Stromal cell of bone marrow (primary cell): ENCODE measurements around the gene B3GNT4.
"Not testable (repeated sequence)": the region's sequence is repeated elsewhere in the genome, so short reads cannot be mapped to it uniquely, and the experiment has no call there.

Experiments
- DNase-seq: peaks from one replicate; pipeline ENCODE4 v3.0.0-alpha.2; 2012; ENCODE audit warnings: low read depth

Gene B3GNT4

DNA sequence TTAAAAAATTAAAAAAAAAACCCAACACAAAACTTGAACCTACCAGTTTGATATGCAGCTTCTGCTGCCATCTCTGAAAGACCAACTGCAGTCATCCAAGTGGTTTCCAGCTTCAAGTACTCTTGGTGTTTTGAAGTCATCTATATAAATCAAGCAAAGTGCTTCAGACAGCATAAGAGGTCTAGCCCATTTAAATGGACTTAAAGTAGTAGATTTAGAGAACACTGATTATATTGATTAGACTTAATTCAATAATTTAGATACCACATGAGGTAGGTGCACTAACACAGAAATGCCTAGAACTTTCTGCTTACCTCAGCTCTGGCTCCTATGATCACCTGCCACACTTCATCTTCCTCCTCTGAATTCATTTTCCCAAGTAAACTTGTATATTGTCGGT is 12.9 kb downstream of the B3GNT4 start:
- DNase-seq: no peak

DNA sequence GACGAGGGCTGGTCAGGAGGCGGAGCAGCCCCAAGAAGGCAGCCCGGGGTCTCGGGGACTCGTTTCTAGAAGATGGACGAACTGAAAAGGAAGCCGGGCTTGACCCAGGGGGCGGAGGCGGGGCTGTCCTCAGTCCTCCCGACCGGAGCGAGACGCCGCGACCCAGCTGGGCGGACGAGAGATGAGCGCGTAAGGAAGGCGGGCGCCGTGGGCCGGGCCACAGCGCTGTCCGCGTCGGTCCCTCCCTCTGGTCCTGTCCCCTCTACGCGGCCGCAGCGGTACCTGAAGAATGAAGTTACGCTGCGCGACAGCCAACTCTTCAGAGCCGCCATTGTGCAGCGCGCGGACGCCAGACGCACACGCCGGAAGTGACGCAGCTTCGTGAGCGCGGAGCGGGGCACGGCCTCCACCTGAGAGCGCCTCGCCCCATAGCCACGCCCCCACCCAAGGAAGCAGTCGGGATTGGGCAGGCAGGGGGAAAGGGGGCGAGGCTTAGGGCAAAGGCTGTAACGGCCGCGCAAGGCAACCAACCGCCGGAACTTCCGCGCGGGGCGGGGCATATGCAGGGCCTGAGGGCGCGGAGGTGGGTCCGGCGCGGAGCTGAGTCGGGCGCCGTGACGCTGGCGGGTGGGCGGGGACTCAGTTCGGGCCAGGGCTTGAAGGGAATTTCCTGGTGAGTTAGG is 22.3 kb downstream of the B3GNT4 start, which contains the start of gene DIABLO:
DIABLO (minus strand) TSS at position 370 of the 683 bp plus-strand sequence; CDS start at position 332, 38 bp downstream.
- peak; percentile 98 for DNase-seq

DNA sequence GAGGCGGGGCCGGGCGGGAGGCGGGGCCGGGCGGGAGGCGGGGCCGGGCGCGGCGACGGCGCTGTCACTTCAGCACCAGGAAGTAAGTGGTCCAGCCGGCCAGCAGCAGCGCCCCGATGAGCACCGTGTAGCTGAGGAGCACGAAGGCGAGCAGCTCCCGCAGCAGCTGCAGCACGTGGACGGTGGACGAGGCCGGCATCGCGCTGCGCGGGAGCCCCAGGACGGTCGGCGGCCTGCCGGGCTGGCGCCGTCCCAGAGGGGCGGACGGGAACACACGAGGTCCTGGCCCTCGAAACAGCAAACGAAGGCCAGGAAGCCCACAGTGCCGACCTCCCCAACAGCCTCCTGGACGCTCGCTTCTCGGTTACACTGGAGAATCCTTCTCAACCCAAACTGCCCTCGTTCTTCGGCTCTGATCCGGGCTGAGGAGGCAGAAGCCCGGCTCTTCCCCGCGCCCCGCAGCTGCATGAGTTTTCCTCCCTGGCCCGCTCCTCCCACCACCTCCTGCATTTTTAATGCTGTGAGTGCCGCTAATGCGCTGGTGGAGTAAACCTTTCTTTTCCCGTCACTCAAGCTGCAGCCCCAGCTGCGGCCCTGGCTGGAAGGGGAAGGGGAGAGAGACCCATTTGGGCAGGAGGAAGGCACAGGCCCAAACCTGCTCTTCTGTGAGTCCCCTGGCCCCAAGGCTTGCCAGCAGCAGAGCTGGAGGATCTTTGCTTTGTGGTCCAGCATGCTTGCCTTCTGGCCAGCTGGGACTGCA is 23.0 kb downstream of the B3GNT4 start:
- DNase-seq: no peak

- DNase-seq: no peak
These were observed 23.8 kb downstream of the B3GNT4 start for GRCh38 chr12:122227341-122227740.

GRCh38 chr12:122228092-122228491 is 24.6 kb downstream of the B3GNT4 start:
- DNase-seq: no peak

- no peak for DNase-seq
These were observed 27.3 kb downstream of the B3GNT4 start for GRCh38 chr12:122230798-122231197.

DNA sequence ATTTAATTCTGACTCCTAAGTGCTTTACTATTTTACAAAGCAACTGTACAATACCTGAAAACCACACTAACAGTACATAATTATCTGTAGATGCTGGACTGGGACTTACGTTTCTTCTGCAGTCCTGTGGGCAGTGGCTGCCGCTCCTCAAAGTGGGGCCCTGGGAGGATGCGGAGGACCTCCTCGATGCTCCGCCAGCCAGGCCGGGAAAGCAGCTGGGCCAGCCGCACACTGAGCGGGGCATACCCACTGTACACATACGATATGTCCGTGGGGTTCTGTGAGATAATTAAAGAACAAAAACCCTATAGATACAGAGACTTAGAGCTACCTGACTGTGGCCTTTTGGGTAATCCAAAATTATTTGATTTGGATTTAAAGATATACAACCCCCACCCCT is 29.2 kb downstream of the B3GNT4 start:
- DNase-seq: no peak

GRCh38 chr12:122235741-122236140 is 32.2 kb downstream of the B3GNT4 start:
- no peak for DNase-seq

DNA sequence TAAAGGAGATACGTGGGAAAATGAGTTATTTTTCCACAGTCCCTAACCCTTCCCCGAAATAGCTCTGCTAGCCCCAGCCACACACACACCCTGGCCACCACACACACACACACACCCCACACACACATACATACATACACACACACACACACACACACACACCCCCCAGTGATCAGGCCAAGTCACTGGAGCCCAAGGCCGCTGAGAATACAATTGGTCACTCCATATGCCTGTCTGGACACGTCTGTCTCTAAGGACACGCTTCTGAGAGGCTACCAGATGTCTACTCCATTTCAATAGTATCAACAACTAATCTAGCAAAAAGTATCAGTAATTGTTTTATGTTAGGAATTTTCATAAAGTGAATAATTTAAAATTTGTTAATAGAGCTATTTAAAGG is 35.4 kb downstream of the B3GNT4 start:
- DNase-seq: no peak

- DNase-seq: no peak
These were observed 40.5 kb downstream of the B3GNT4 start for GRCh38 chr12:122243965-122244364.

DNA sequence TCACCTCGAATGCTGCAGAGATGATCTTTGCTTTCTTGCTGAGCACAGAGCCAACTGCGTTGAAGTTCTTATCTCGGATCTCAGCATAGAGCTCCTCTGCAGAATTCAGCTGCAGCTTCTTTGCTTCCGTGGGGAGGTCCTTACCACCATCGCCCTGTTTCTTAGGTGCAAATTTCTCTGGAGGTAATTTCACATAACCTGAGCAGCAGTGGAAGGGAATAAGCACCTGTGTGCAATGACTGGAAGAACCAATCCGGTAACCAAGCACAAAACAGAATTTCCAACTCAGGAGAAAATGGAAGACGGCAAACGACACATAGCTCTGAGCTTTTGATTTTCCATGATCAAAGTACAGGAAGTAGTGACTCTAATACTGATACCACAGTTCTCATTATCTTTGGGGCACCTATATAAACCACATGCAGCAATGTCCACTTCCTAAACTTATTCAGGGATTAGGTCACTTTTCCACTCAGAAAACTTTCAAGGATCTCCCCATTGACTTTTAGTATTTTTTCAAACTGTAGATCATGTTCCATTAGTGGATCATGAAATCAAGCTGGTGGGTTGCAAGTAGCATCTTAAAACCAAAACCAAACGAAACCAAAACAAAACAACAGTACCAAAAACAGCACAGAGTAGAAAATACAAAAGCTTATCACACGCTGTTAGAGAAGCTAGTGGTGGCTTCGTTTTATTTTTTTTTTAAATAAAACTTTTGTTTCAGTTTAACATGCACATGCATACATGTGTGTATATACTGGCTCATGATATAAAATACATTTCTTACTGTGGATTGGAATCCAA is 41.3 kb downstream of the B3GNT4 start:
- no peak for DNase-seq

GRCh38 chr12:122245553-122245952 is 42.0 kb downstream of the B3GNT4 start:
- no peak for DNase-seq

- DNase-seq: no peak
These were observed 46.5 kb downstream of the B3GNT4 start for GRCh38 chr12:122250047-122250446.

DNA sequence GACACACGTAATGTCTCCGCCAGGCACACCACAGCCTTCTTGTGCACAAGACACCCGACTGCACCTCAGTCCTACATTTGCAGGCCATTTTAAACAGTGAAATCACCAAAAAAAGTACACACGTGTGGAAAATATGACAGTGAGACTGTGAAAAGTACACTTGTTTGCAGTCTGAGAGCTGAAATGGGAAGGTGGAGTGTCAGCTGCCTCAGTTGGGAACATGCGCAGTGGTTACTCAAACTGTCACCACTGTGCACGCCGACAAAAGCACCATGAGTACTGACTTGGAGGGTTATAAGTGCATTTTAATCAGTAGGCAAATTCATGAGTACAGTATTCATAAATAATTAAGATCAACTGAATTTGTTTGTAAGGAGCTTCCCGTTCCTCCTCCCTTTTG is 47.0 kb downstream of the B3GNT4 start:
- no peak for DNase-seq

DNA sequence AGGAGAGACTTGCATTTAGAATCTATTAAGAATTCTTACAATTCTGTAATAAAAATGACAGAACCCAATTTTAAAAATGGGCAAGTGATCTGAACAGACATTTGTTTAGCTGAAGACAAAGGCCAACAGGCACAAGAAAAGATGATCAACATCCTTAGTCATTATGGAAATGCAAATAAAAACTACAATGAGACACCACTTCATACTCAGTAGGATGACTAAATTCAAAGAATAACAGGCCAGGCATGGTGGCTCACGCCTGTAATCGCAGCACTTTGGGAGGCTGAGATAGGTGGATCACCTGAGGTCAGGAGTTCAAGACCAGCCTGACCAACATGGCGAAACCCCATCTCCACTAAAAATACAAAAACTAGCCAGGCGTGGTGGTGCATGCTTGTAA is 55.0 kb downstream of the B3GNT4 start:
- not testable (repeated sequence) for DNase-seq
